SK-N-SH treated with all-trans-retinoic acid at 6 μM for 48 hours (cell line): ENCODE data around the gene CCDC30.

ENCODE experiments used
- ATAC-seq: fragments of 200-7000 bp; cut with Tn5 transposase; 3 replicates; pipeline ENCODE4 v1.9.1; 2020; ENCODE audit warnings: mild to moderate bottlenecking, moderate library complexity
- ARNTL ChIP-seq: fragments of 450-650 bp; formaldehyde crosslinking; IDR thresholded peaks from 2 replicates; pipeline ENCODE4 v1.5.0; 2020; ENCODE audit warnings: low read depth, mild to moderate bottlenecking, moderate library complexity, borderline replicate concordance
- BACH2 ChIP-seq: fragments of 250-450 bp; sonication (Bioruptor Pico); IDR thresholded peaks from 2 replicates; pipeline ENCODE4 v1.9.0; 2021; ENCODE audit warnings: mild to moderate bottlenecking, borderline replicate concordance
- ESRRG ChIP-seq: fragments of 250-450 bp; sonication (Bioruptor Pico); IDR thresholded peaks from 2 replicates; pipeline ENCODE4 v1.6.1; 2021; ENCODE audit warnings: mild to moderate bottlenecking
- PPARA ChIP-seq: fragments of 250-450 bp; sonication (Bioruptor Pico); IDR thresholded peaks from 2 replicates; pipeline ENCODE4 v1.5.0; 2020; ENCODE audit warnings: mild to moderate bottlenecking, borderline replicate concordance
- RARB ChIP-seq: fragments of 250-450 bp; sonication (Bioruptor Pico); IDR thresholded peaks from 2 replicates; pipeline ENCODE4 v1.8.0; 2021; ENCODE audit warnings: mild to moderate bottlenecking, moderate library complexity
- TCF4 ChIP-seq: fragments of 250-450 bp; sonication (Bioruptor Pico); IDR thresholded peaks from 2 replicates; pipeline ENCODE4 v1.8.0; 2021; ENCODE audit warnings: mild to moderate bottlenecking, moderate library complexity, borderline replicate concordance
- TOX ChIP-seq: fragments of 250-450 bp; sonication (Bioruptor Pico); IDR thresholded peaks from 2 replicates; pipeline ENCODE4 v1.8.0; 2021; ENCODE audit warnings: mild to moderate bottlenecking, moderate library complexity, borderline replicate concordance
- ZFP3 ChIP-seq: fragments of 250-450 bp; sonication (Bioruptor Pico); IDR thresholded peaks from 2 replicates; pipeline ENCODE4 v1.5.0; 2020; ENCODE audit warnings: mild to moderate bottlenecking, moderate library complexity
- ZFP30 ChIP-seq: fragments of 450-650 bp; formaldehyde crosslinking; IDR thresholded peaks from 2 replicates; pipeline ENCODE4 v1.5.0; 2022; ENCODE audit warnings: mild to moderate bottlenecking, moderate library complexity
- ZNF565 ChIP-seq: fragments of 450-650 bp; formaldehyde crosslinking; conservative IDR thresholded peaks from 2 replicates; pipeline ENCODE4 v1.5.0; 2020; ENCODE audit warnings: low read depth, mild to moderate bottlenecking, moderate library complexity
- ZNF70 ChIP-seq: fragments of 450-650 bp; formaldehyde crosslinking; IDR thresholded peaks from 2 replicates; pipeline ENCODE4 v1.5.0; 2020; ENCODE audit warnings: mild to moderate bottlenecking, moderate library complexity
- TF ChIP-seq, protein P1 (sequence below): fragments of 250-450 bp; sonication (Bioruptor Pico); IDR thresholded peaks from 2 replicates; pipeline ENCODE4 v1.5.1; 2021; ENCODE audit warnings: mild to moderate bottlenecking, moderate library complexity
- TF ChIP-seq, protein P2 (sequence below): fragments of 250-450 bp; sonication (Bioruptor Pico); IDR thresholded peaks from 2 replicates; pipeline ENCODE4 v1.5.0; 2020; ENCODE audit warnings: mild to moderate bottlenecking, moderate library complexity
- TF ChIP-seq, protein P3 (sequence below): fragments of 250-450 bp; sonication (Bioruptor Pico); IDR thresholded peaks from 2 replicates; pipeline ENCODE4 v1.8.0; 2020; ENCODE audit warnings: mild to moderate bottlenecking, moderate library complexity, borderline replicate concordance
- TF ChIP-seq, protein P4 (sequence below): fragments of 250-450 bp; sonication (Bioruptor Pico); IDR thresholded peaks from 2 replicates; pipeline ENCODE4 v1.8.0; 2021; ENCODE audit warnings: low read depth, mild to moderate bottlenecking, moderate library complexity, borderline replicate concordance

Gene CCDC30

DNA sequence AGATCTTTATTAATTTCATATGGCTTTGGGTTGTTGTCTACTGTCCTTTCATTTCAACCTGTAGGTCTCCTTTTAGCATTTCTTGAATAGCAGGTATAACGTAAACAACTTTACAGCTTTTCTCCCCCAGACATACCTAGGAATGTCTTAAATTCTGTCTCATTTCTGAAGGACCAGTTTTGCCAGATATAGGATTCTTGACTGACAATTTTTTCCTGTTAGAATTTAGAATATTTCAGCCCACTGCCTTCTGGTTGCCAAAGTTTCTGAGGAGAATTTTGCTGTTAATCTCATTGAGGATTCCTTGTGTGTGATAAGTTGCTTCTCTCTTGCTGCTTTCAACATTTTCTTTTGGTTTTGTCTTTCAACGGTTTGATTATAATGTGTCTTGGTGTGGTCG is 60.1 kb downstream of the CCDC30 start (continued):
- TF ChIP-seq, protein P1, sequence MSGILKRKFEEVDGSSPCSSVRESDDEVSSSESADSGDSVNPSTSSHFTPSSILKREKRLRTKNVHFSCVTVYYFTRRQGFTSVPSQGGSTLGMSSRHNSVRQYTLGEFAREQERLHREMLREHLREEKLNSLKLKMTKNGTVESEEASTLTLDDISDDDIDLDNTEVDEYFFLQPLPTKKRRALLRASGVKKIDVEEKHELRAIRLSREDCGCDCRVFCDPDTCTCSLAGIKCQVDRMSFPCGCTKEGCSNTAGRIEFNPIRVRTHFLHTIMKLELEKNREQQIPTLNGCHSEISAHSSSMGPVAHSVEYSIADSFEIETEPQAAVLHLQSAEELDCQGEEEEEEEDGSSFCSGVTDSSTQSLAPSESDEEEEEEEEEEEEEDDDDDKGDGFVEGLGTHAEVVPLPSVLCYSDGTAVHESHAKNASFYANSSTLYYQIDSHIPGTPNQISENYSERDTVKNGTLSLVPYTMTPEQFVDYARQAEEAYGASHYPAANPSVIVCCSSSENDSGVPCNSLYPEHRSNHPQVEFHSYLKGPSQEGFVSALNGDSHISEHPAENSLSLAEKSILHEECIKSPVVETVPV = no peak

DNA sequence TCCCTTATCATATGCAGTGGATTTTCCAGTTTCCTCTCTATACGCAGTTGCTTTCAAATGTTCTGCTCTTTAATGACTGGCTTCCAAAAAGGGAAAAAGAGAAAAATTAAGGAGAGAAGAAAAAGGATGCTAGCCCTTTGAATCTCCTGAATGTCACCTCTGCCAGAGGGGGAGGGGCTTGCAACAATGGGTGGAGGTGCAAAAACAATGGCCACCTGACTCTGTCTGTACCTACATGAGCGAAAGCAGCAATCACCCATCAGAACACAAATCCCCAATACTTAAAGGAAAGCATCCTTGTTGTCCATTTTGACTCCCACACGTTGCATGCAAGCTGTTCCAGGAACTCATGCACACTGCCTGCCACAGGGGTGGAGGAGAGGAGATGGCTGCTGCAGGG is 61.2 kb downstream of the CCDC30 start:
- no peak for ATAC-seq
- TF ChIP-seq ZNF565 (CRISPR knock-in tag) (no peak), BACH2 (no peak), ZFP30 (CRISPR knock-in tag) (no peak), ARNTL (CRISPR knock-in tag) (no peak), ZNF70 (CRISPR knock-in tag) (no peak)
- TF ChIP-seq, protein P1 = no peak

DNA sequence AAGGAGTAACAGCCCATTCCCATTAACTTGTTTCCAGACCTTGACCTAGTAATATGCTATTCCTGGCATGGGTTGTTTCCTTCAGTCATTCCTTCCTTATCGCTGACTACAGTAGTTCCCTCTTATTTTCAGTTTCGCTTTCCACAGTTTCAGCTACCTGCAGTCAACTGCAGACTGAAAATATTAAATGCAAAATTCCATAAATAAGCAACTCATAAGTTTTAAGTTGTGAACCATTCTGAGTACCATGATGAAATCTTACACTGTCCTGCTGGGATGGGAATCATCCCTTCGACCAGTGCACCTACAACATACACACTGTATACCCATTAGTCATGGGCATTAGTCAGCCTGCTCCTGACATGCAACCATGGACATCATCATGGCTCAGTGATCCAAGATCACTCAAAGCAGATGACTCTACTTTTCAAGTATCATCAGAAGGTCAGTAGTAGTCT is 66.7 kb downstream of the CCDC30 start:
- TF ChIP-seq, protein P2, sequence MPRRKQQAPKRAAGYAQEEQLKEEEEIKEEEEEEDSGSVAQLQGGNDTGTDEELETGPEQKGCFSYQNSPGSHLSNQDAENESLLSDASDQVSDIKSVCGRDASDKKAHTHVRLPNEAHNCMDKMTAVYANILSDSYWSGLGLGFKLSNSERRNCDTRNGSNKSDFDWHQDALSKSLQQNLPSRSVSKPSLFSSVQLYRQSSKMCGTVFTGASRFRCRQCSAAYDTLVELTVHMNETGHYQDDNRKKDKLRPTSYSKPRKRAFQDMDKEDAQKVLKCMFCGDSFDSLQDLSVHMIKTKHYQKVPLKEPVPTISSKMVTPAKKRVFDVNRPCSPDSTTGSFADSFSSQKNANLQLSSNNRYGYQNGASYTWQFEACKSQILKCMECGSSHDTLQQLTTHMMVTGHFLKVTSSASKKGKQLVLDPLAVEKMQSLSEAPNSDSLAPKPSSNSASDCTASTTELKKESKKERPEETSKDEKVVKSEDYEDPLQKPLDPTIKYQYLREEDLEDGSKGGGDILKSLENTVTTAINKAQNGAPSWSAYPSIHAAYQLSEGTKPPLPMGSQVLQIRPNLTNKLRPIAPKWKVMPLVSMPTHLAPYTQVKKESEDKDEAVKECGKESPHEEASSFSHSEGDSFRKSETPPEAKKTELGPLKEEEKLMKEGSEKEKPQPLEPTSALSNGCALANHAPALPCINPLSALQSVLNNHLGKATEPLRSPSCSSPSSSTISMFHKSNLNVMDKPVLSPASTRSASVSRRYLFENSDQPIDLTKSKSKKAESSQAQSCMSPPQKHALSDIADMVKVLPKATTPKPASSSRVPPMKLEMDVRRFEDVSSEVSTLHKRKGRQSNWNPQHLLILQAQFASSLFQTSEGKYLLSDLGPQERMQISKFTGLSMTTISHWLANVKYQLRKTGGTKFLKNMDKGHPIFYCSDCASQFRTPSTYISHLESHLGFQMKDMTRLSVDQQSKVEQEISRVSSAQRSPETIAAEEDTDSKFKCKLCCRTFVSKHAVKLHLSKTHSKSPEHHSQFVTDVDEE (CRISPR knock-in tag) = no peak
- TF ChIP-seq TCF4 (CRISPR knock-in tag) (no peak), PPARA (CRISPR knock-in tag) (no peak), ZFP30 (CRISPR knock-in tag) (no peak), RARB (CRISPR knock-in tag) (no peak), TOX (CRISPR knock-in tag) (no peak), ZFP3 (CRISPR knock-in tag) (no peak), ESRRG (CRISPR knock-in tag) (no peak)
- TF ChIP-seq, protein P3, sequence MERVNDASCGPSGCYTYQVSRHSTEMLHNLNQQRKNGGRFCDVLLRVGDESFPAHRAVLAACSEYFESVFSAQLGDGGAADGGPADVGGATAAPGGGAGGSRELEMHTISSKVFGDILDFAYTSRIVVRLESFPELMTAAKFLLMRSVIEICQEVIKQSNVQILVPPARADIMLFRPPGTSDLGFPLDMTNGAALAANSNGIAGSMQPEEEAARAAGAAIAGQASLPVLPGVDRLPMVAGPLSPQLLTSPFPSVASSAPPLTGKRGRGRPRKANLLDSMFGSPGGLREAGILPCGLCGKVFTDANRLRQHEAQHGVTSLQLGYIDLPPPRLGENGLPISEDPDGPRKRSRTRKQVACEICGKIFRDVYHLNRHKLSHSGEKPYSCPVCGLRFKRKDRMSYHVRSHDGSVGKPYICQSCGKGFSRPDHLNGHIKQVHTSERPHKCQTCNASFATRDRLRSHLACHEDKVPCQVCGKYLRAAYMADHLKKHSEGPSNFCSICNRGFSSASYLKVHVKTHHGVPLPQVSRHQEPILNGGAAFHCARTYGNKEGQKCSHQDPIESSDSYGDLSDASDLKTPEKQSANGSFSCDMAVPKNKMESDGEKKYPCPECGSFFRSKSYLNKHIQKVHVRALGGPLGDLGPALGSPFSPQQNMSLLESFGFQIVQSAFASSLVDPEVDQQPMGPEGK (CRISPR knock-in tag) = no peak
- TF ChIP-seq, protein P1 = no peak
- TF ChIP-seq, protein P4, sequence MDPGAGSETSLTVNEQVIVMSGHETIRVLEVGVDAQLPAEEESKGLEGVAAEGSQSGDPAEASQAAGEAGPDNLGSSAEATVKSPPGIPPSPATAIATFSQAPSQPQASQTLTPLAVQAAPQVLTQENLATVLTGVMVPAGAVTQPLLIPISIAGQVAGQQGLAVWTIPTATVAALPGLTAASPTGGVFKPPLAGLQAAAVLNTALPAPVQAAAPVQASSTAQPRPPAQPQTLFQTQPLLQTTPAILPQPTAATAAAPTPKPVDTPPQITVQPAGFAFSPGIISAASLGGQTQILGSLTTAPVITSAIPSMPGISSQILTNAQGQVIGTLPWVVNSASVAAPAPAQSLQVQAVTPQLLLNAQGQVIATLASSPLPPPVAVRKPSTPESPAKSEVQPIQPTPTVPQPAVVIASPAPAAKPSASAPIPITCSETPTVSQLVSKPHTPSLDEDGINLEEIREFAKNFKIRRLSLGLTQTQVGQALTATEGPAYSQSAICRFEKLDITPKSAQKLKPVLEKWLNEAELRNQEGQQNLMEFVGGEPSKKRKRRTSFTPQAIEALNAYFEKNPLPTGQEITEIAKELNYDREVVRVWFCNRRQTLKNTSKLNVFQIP = no peak
- ATAC-seq = peak; percentile 34; the same call in 1 of the 3 replicates

DNA sequence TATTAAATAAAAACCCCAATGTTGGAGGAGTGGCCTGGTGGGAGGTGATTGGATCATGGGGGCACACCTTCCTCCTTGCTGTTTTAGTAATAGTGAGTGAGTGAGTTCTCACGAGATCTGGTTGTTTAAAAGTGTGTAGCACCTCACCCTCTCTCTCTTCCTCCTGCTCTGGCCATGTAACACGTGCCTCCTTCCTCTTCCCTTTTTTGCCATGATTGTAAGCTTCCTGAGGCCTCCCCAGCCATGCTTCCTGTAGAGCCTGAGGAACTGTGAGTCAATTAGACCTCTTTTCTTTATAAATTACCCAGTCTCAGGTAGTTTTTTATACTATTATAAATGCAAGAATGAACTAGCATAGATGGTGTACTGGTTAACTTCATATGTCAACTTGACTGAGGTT is 68.0 kb downstream of the CCDC30 start:
- ATAC-seq = no peak
- TF ChIP-seq, protein P1 = no peak
- TF ChIP-seq ZNF565 (CRISPR knock-in tag) = no peak
- TF ChIP-seq, protein P2 (CRISPR knock-in tag) = no peak
- TF ChIP-seq, protein P4 = no peak
- TF ChIP-seq TCF4 (CRISPR knock-in tag) = no peak
